HEK293 (cell line): ENCODE data around the gene SUSD2.

ENCODE experiments used
- AEBP2 ChIP-seq: fragments of 450-650 bp; formaldehyde crosslinking; IDR thresholded peaks from 2 replicates; pipeline ENCODE4 v1.5.1; 2016; ENCODE audit warnings: missing biosample characterization, missing genetic modification characterization, borderline replicate concordance
- CTCF ChIP-seq: fragments of 450-650 bp; formaldehyde crosslinking; IDR thresholded peaks from 2 replicates; pipeline ENCODE4 v1.5.1; 2016; ENCODE audit warnings: missing biosample characterization, missing genetic modification characterization
- MEIS1 ChIP-seq: sonication (generic); formaldehyde crosslinking; IDR thresholded peaks from 2 replicates; pipeline ENCODE4 v1.8.1; 2022; ENCODE audit warnings: missing genetic modification reagents, mild to moderate bottlenecking, borderline replicate concordance
- YY1 ChIP-seq: fragments of 450-650 bp; formaldehyde crosslinking; IDR thresholded peaks from 2 replicates; pipeline ENCODE4 v1.5.1; 2018; ENCODE audit warnings: missing biosample characterization, missing genetic modification characterization
- ZNF10 ChIP-seq: fragments of 450-650 bp; formaldehyde crosslinking; IDR thresholded peaks from 2 replicates; pipeline ENCODE4 v1.5.1; 2017; ENCODE audit warnings: missing biosample characterization, missing genetic modification characterization
- ZNF138 ChIP-seq: fragments of 450-650 bp; formaldehyde crosslinking; IDR thresholded peaks from 2 replicates; pipeline ENCODE4 v1.5.1; 2016; ENCODE audit warnings: missing biosample characterization, missing genetic modification characterization, borderline replicate concordance
- ZNF23 ChIP-seq: fragments of 450-650 bp; formaldehyde crosslinking; IDR thresholded peaks from 2 replicates; pipeline ENCODE4 v1.5.1; 2016; ENCODE audit warnings: missing biosample characterization, missing genetic modification characterization, borderline replicate concordance
- ZNF341 ChIP-seq: fragments of 450-650 bp; formaldehyde crosslinking; IDR thresholded peaks from 2 replicates; pipeline ENCODE4; 2016; ENCODE audit warnings: low read depth, missing biosample characterization, missing genetic modification characterization
- ZNF518A ChIP-seq: fragments of 450-650 bp; formaldehyde crosslinking; conservative IDR thresholded peaks from 2 replicates; pipeline ENCODE4 v1.5.1; 2016; ENCODE audit warnings: low read depth, missing biosample characterization, missing genetic modification characterization
- ZNF701 ChIP-seq: fragments of 450-650 bp; formaldehyde crosslinking; IDR thresholded peaks from 2 replicates; pipeline ENCODE4 v1.5.1; 2016; ENCODE audit warnings: missing biosample characterization, missing genetic modification characterization
- ZNF768 ChIP-seq: fragments of 450-650 bp; formaldehyde crosslinking; IDR thresholded peaks from 2 replicates; pipeline ENCODE4 v1.5.1; 2018; ENCODE audit warnings: missing biosample characterization, mild to moderate bottlenecking, missing genetic modification characterization
- ZNF791 ChIP-seq: fragments of 450-650 bp; formaldehyde crosslinking; IDR thresholded peaks from 2 replicates; pipeline ENCODE4 v1.5.1; 2016; ENCODE audit warnings: missing biosample characterization, missing genetic modification characterization

DNA sequence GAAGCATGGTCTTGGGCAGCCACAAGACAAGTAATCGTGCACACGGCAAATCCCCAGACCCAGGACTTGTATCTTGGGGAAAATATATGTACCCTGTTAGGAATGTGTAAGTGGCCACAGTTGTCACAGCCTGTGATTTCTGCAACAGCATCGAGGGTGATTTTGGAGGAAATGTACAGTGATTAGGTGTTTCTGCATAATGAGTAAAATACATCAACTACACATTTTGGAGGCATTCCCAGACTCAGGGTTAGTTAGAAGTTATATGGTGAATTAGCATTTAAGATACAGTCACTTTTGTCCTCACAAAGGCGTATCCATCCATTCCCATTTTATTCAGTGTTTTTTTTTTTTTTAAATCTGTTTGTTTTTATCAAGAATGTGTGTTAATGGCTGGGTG lies 28.4 kb downstream of the SUSD2 start:
- TF ChIP-seq ZNF791 (no peak), ZNF23 (no peak), ZNF701 (tag by site-specific recombination) (no peak), CTCF (tag by site-specific recombination) (no peak), ZNF768 (no peak), MEIS1 (CRISPR knock-in tag) (no peak), ZNF10 (no peak), ZNF518A (tag by site-specific recombination) (no peak), YY1 (tag by site-specific recombination) (no peak), AEBP2 (no peak), ZNF138 (no peak), ZNF341 (tag by site-specific recombination) (no peak)
